ENCODE data around the gene APEH. TPM values are rescaled to one million over a fixed set of nuclear protein-coding genes. Genes with fewer than 3 reads are reported as not detected.
A peak's percentile ranks its signal among the peaks of the same experiment; 100 is the strongest.

APEH gene
- total and polyA plus RNA-seq, 2 experiments from 2014 or later: 170 to 264 TPM

GRCh38 chr3:49689046-49689907 lies 15.1 kb downstream of the APEH start, which contains the start of the genes MST1 and RNF123:
Gene MST1 (minus strand): TSS chr3:49689474. CDS start chr3:49688691, 783 bp downstream.
Gene RNF123 (plus strand): TSS chr3:49689557. CDS start chr3:49691166, 1,609 bp downstream.
- Mint-ChIP-seq H3K9me3 (peaks cover 3% of the 10 kb centered on the region; the same call in 1 of the 3 replicates), H3K27me3 (ENCODE audit: insufficient read depth, low read depth, poor library complexity) (peaks cover 16% of the 10 kb centered on the region), H3K4me1 (peaks cover 18% of the 10 kb centered on the region), H3K27ac (peak within 1 kb of the TSS; percentile 82), H3K4me3 (peak within 1 kb of the TSS; percentile 91), H3K36me3 (ENCODE audit: low read depth) (peaks cover 4% of the 10 kb centered on the region; the same call in 2 of the 3 replicates)
- Histone ChIP-seq H3K36me3 (ENCODE audit: insufficient read depth) (no peaks in the 10 kb centered on the region), H3K4me2 (peak within 1 kb of the TSS; percentile 92), H3K4me1 (ENCODE audit: insufficient read depth) (no peaks in the 10 kb centered on the region; the same call in 1 of the 2 replicates), H3K4me3 (peak within 1 kb of the TSS; percentile 97), H3K27me3 (ENCODE audit: insufficient read depth) (no peaks in the 10 kb centered on the region), H2AFZ (peak within 1 kb of the TSS; percentile 90; the same call in 1 of the 2 replicates), H3F3A (replicated peaks; ENCODE audit: low read depth) (no peaks in the 10 kb centered on the region), H3K79me2 (replicated peaks; ENCODE audit: insufficient read depth) (peaks cover 7% of the 10 kb centered on the region; the same call in 1 of the 2 replicates), H3K9me2 (ENCODE audit: insufficient read depth) (no peaks in the 10 kb centered on the region), H4K20me1 (replicated peaks; ENCODE audit: insufficient read depth) (no peaks in the 10 kb centered on the region), H3K27ac (ENCODE audit: low read depth) (no peak within 1 kb of the TSS)
- DNase-seq (ENCODE audit: low spot score) (peak; percentile 97), ATAC-seq (peak; percentile 52)
- TF ChIP-seq ZNF114 (CRISPR knock-in tag; IDR thresholded peaks at IDR 0.05) (no peak), ZNF462 (CRISPR knock-in tag; IDR thresholded peaks at IDR 0.05) (no peak), JUNB (IDR thresholded peaks at IDR 0.05; ENCODE audit: unreplicated experiment) (no peak), ZNF331 (CRISPR knock-in tag; IDR thresholded peaks at IDR 0.05; ENCODE audit: low read depth) (no peak), EZH2 (IDR thresholded peaks at IDR 0.05; ENCODE audit: low read depth, unreplicated experiment) (no peak), STAT1 (IDR thresholded peaks at IDR 0.05; ENCODE audit: unreplicated experiment) (no peak), POLR2AphosphoS5 (IDR thresholded peaks at IDR 0.05; ENCODE audit: low read depth) (peak; percentile 89), ETS1 (IDR thresholded peaks at IDR 0.05) (peak; percentile 71), CTCF (conservative IDR thresholded peaks at IDR 0.05; ENCODE audit: low read depth in 2 of 2) (peak in 1 of 2 experiments; percentile 42; a peak in 2 of 4 replicates), CREB1 (CRISPR knock-in tag; IDR thresholded peaks at IDR 0.05; ENCODE audit: low read depth) (peak; percentile 77), REST (IDR thresholded peaks at IDR 0.05; ENCODE audit: unreplicated experiment) (no peak), NANOG (IDR thresholded peaks at IDR 0.05; ENCODE audit: borderline replicate concordance) (no peak), EZH2phosphoT487 (IDR thresholded peaks at IDR 0.05; ENCODE audit: unreplicated experiment) (no peak)

All from GM23338 (cell line).